GM21390 (cell line): ENCODE results near the gene WWOX.

Source experiments
- ATAC-seq: cut with Tn5 transposase; IDR thresholded peaks from one replicate; pipeline ENCODE4 v1.9.1; 2021; ENCODE audit not compliant: unreplicated experiment

WWOX gene

GRCh38 chr16:79168321-79168720 is 1068.9 kb downstream of the WWOX start:
- ATAC-seq, result no peak

DNA sequence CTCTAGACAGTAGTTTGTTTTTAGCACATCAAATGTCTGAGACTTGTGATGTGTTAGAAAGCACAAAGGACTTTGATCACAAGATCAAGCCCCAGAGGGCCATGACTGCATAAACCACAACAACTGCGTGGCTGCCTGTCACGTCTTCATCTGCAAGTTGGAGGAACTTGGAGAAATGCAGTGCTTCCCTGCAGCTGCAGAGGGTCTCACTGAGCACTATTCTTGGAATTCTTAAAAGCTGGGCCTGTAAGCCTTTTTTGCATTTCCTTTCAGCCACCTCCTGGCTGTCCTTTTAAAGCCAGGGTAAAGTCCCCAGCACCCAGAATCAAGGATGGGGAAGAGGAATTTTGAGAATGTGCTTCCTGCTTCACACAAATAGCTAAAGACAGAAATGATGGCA is 1069.8 kb downstream of the WWOX start:
- no peak for ATAC-seq

DNA sequence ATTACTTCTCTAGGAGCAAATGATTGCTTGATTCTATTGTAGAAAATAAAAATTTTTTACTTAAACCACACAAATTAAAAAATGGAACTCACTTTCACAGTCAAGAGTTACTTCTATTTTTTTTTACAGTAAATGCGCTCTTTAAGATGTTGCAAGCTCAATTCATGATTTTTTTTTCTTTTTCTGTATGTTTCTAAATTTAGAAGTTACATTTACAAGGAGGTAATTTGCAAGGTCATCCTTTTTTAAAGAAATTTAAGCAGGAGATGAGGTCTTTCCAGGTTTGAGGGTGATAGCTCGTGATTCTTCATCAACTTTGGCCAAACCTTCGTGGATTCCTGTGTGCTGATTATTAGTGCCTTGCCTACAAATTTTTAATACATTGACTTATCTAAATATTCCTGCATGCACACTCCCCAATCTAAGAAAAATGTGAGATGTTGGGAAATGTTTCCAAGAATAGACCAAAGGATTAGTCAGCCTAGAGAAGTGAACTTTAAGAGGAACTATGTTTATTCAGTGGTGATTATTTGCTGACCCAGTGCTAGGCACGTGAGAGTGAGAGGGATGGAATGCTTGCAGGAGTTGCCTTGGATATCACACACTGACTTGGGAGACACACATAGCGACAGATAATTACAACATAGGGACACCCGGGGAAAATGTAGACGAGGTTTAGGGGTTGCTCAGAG is 1071.2 kb downstream of the WWOX start:
- no peak for ATAC-seq

DNA sequence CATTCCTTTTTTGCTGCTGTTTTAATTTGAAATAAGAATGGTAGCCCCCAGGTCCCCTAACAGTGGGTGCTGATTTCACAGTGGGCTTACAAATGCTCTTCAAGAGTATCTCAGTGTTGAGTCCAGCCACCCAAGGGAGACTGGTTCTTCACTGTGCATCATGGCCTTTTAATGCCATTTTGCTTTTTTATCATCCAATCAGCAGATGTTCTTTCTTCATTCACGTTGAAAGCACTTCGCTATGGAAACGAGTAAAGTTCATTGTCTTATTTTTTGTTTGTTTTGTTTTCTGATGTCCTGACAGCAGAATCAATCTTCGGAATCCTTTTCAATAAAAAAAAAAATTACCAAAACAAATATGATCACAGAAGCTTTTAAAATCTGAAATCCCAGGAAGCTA is 1072.0 kb downstream of the WWOX start:
- no peak for ATAC-seq

GRCh38 chr16:79171931-79172705 is 1072.7 kb downstream of the WWOX start:
- no peak for ATAC-seq

- ATAC-seq, result no peak
These were observed 1073.6 kb downstream of the WWOX start for GRCh38 chr16:79172976-79173500.

DNA sequence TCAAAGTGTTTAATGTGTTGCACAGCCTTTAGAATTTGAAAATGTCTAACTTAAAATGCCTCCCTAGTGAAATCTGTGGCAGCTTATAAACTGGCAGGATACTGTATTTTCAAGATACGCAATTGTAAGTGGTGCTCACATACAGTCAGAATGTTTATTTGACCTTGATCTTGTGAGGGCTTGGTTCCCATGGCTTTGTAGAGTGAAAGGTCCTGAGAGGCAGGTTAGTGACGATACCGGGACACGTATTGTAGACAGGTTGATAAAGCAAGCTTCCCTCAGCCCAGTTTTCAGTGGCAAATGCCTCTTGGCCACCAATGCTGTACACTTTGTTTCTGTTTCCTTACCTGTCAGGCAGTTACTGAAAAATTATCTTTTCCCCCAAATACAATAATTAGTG is 1074.5 kb downstream of the WWOX start:
- no peak for ATAC-seq

GRCh38 chr16:79175286-79176057 is 1076.0 kb downstream of the WWOX start:
- no peak for ATAC-seq

DNA sequence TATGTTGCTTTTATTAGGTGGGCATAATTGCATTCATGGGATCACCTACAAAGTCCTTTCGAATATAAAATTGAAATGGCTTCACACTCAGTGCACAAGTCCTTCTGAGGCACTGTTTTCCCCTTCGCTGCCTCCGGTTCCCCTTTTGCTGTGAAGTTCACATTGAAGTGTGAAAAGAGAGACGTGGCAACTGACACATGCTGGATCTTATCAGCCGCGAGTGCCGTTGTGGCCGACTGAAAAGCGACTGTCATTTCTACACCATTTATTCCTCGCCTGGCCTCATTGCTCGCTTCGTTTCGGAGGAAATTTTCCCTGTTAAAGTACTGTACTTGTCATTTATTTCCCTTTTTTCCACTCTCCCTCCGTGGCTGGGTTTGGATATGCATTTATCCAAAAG is 1077.6 kb downstream of the WWOX start:
- ATAC-seq, result no peak

DNA sequence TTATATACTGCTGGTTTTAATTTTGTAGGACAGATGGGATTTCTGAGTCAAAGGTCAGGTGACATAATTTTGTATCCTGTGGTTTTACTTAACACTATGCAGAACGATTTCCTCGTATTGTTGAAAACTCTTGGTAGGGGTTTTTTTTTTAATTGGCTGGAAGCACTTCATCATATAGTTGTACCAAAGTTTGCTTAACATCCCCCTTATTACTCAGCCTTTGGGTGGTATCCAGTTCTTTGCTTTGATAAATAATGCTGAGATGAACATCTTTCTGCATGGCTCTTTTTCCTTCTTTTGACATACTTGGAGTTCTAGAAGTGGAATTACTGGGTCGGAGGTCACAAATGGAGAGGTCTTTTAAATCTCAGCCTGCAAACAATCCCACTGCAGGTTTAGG is 1082.0 kb downstream of the WWOX start:
- ATAC-seq, result no peak

DNA sequence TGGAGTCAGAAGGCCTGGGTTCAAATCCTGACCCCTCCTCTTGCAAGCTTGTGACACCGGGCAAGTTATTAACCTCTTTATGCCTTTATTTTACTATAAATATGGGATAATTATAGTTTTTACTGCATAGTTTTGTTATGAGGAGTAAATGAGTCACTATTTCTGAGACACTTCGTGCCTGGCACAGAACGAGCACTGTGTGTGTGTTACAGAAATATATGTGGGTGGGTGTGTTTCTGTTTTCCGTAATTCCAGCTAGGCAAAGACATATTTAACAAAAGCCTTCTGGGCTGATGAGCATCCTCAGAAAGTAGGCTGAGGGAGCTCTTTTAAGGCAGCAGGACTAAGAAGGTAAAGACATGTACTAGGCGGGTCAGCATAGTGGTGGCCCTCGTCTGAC is 1083.2 kb downstream of the WWOX start:
- no peak for ATAC-seq

DNA sequence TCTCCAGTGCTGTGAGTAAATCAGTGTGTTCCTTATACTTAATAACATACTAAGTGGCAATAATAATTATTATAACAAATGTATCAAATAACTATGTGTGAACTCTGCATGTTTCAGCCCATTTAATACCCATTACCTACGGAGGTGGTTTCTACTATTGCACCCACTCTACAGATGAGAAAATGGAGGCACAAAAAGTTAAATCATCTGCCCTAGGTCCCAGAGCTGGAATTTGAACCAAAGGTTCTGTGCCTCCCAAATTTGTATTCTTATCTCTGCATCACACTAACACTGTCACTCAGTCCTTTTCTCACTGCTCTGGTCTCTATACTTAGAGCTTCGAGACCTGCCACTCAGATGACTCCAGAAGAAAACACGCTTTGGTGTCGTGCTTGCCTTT is 1084.1 kb downstream of the WWOX start:
- ATAC-seq, result no peak

GRCh38 chr16:79184464-79185030 is 1085.1 kb downstream of the WWOX start:
- no peak for ATAC-seq

DNA sequence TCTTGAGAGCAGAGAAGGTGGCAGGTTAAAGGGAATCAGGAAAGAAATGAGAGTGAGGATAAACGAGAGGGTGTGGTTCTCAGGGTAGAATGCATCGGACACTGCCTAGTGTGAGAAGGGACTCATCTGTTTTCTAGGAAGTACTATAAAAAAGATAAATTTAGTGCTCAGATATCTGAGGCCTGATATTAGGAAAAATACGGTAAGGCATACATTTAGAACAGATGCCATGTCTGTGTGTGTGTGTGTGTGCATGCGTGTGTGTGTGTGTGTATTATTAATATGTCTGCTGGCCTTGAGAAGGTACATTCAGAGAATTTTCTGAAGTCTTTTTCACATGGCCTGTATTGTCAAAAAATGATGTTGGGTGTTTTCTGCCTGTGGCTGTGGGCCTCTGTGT is 1086.3 kb downstream of the WWOX start:
- ATAC-seq, result no peak

GRCh38 chr16:79186196-79186595 is 1086.7 kb downstream of the WWOX start:
- no peak for ATAC-seq

GRCh38 chr16:79188115-79188738 is 1088.8 kb downstream of the WWOX start:
- no peak for ATAC-seq

DNA sequence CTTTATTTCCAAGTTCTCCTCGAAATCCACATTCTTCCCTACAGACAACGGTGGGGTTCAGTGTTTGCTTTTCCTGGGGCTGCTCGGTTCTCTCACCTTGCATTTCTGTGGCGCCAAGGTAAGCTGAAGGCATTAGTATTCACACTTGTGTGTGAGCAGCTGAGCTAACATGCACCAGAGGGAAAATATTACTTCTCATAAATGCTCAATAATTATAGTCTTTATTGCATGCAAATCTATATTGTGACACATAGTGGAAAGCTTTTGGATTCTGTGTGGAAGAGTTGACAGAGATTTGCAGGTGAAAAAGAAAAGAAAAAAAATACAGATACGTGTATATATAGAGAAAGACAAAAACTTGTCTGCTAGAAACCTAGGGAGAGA is 1089.3 kb downstream of the WWOX start:
- ATAC-seq, result no peak

GRCh38 chr16:79190542-79190941 is 1091.1 kb downstream of the WWOX start:
- ATAC-seq, result no peak

DNA sequence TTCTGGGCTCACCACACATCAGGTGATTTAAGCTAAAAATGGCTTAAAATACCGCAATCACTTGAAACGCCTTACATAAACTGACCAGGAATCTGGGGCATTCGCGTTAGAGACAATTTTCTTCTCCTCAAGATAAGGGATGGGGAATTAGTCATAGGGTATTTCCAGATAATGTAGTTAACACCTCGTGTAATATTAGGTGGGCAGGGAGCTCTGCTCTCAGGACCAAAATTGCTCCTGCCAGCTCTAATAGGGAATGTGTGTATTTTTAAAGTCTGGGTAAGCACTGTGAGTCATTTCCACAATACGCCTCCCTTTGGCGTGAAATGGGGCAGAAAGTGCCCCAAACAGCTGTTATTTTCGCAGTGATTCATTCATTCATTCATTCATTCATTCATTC is 1092.5 kb downstream of the WWOX start:
- ATAC-seq, result no peak

DNA sequence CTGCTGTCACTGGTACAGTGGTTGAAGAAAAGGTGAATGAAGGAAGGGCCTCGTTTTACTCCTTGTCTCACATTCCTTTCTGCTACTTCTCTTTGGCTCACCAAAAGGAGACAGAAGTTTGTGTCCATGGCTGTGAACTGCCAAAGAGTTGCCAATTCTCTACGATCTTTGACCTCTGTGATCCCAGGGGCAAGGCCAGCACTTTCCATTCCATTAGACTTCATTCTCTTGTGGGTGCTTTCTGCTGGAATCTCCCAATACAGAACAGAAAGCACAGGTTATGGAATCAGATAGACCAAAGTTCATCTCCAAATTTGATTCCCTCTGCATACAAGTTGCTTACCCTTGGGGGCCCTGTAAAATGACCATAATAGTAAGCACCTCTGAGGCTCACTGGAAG is 1093.5 kb downstream of the WWOX start:
- no peak for ATAC-seq

DNA sequence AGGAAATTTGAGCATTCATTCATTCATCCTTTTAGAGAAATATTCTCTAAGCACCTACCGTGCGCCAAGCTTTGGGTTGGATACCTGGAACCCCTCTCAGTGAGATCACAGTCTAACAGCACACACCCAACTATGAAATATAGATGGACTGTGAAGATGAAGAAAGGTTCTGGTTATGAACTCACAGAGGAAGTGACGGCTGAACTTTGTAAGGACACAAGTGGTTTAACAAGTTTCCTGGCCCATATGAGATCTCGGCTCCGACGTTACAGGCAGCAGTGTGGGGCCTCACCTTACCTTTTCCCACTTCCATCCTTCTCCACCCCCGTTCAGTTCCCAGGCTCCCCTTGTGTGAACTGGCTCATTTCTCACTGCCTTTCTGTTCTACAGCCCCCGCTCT is 1094.8 kb downstream of the WWOX start:
- ATAC-seq, result no peak
